22Rv1 (cell line): ENCODE results near the gene COQ3.

ENCODE experiments used
- ZFX ChIP-seq: fragments of 450-650 bp; IDR thresholded peaks from 2 replicates; pipeline ENCODE4 v1.6.1; 2017; ENCODE audit warnings: antibody characterized with exemption, borderline replicate concordance
- TF ChIP-seq, protein P1 (sequence below): fragments of 450-650 bp; IDR thresholded peaks from 2 replicates; pipeline ENCODE4 v1.5.1; 2017; ENCODE audit warnings: mild to moderate bottlenecking

DNA sequence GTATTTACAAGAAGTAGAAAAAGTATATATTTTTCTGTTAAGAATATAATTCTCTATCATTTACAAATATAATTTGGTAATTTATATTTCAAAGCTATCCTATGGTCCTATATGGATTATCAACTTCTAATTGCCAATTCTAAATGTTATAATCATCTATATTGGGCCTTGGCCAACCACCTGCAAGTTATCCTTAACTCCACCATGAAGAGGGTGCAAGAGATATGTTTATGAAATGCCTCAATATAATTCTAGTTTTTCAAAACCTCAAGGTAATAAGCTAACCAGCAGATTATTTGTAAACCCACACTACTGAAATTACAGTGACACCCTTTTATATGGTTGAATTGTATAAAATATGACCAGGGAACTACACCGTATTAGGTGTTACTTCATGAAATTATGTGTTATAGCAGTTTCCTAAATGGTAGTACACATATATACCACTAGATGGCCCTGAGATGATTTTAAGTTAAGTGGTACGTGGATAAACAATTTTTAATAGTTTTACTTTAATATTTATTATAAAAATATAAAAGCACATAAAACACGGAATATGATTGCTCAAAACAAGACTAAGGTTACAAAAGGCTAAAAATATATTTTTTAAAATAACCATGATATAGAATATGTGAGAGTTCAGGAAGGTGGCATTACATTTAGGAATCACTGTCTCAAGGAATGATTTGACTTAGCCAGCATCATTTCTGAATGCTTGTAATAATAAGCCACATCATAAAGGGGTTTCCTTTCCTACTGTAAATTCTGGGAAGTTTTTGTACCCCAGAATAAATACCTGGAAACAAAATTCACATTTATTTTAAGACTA lies 40.9 kb upstream of the COQ3 start:
- TF ChIP-seq, protein P1, sequence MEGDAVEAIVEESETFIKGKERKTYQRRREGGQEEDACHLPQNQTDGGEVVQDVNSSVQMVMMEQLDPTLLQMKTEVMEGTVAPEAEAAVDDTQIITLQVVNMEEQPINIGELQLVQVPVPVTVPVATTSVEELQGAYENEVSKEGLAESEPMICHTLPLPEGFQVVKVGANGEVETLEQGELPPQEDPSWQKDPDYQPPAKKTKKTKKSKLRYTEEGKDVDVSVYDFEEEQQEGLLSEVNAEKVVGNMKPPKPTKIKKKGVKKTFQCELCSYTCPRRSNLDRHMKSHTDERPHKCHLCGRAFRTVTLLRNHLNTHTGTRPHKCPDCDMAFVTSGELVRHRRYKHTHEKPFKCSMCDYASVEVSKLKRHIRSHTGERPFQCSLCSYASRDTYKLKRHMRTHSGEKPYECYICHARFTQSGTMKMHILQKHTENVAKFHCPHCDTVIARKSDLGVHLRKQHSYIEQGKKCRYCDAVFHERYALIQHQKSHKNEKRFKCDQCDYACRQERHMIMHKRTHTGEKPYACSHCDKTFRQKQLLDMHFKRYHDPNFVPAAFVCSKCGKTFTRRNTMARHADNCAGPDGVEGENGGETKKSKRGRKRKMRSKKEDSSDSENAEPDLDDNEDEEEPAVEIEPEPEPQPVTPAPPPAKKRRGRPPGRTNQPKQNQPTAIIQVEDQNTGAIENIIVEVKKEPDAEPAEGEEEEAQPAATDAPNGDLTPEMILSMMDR = peak; percentile 79
- TF ChIP-seq ZFX = no peak
